Esophagus muscularis mucosa (tissue), 4 donors: ENCODE results near the gene ARSB. TPM values are rescaled to one million over a fixed set of nuclear protein-coding genes. Genes with fewer than 3 reads are reported as not detected.

Source experiments
- DNase-seq: peaks from one replicate; pipeline ENCODE4 v3.0.0-alpha.2; 2017; ENCODE audit errors: extremely low spot score
- H3K27ac ChIP-seq, 4 donors: fragments of 200-600 bp; sonication (generic); replicated peaks in 1 of 4; 1 replicate in 3 of 4; 2 replicates in 1 of 4; pipeline ENCODE4 v1.5.1; 2016 to 2019; ENCODE audit warnings: mild to moderate bottlenecking in 1 of 4
- H3K27me3 ChIP-seq, 4 donors: fragments of 200-600 bp; sonication (generic); one replicate each; pipeline versions ENCODE4 v1.5.1 to v1.6.0; 2016 to 2019
- H3K36me3 ChIP-seq, 4 donors: fragments of 200-600 bp; sonication (generic); one replicate each; pipeline ENCODE4 v1.5.1; 2016 to 2019
- H3K4me1 ChIP-seq, 4 donors: fragments of 200-600 bp; sonication (generic); one replicate each; pipeline ENCODE4 v1.5.1; 2016 to 2019
- H3K4me3 ChIP-seq, 4 donors: fragments of 200-600 bp; sonication (generic); 1 replicate in 2 of 4; 2 replicates in 2 of 4; pipeline ENCODE4 v1.5.1; 2016 to 2019; ENCODE audit warnings: mild to moderate bottlenecking in 4 of 4, moderate library complexity in 1 of 4
- H3K9me3 ChIP-seq, 4 donors: fragments of 200-600 bp; sonication (generic); 1 replicate in 3 of 4; 2 replicates in 1 of 4; pipeline ENCODE4 v1.5.1; 2016 to 2019
- CTCF ChIP-seq, 3 experiments: fragments of 200-600 bp in 2 of 3; fragments of 450-650 bp in 1 of 3; sonication (generic) in 2 of 3; IDR thresholded peaks; one replicate each; pipeline ENCODE4 v1.5.1; 2017 to 2019; ENCODE audit warnings: antibody characterized with exemption in 3 of 3, mild to moderate bottlenecking in 2 of 3, moderate library complexity in 1 of 3
- EP300 ChIP-seq: sonication (generic); formaldehyde crosslinking; IDR thresholded peaks from one replicate; pipeline ENCODE4 v1.6.1; 2017; ENCODE audit warnings: antibody characterized with exemption
- POLR2A ChIP-seq: fragments of 450-650 bp; IDR thresholded peaks from one replicate; pipeline ENCODE4 v1.6.1; 2017; ENCODE audit warnings: antibody characterized with exemption, moderate library complexity, mild to moderate bottlenecking, low read depth
- POLR2AphosphoS5 ChIP-seq, 2 donors: sonication (generic); formaldehyde crosslinking; IDR thresholded peaks; one replicate each; pipeline ENCODE4 v1.6.1; 2017; ENCODE audit warnings: antibody characterized with exemption in 2 of 2
- WGBS: methylation state at CpG from one replicate; pipeline ENCODE4 v1.1.5; 2018; 5-methylcytosine and 5-hydroxymethylcytosine counted together
- intact Hi-C: fragments of 100-400 bp; cut with DNase I; formaldehyde crosslinking; loops from one replicate; pipeline ENCODE4 v1.15.1; 2023
- total RNA-seq, 4 donors: library from RNA; depleted of rRNA; stranded (reverse); fragments of >200 nt; gene quantifications; one replicate each; pipeline versions ENCODE4 v1.1.0 to v1.2.1, GENCODE V29; 2016

ARSB gene
- total RNA-seq, 4 donors from 2014 or later, result 58.0 to 103 (median 67.5) TPM

GRCh38 chr5:78753093-78753531 lies 232.0 kb downstream of the ARSB start:
- 85% methylated on average over 4 of the region's 4 CpGs for WGBS

GRCh38 chr5:78751872-78752271 lies 233.2 kb downstream of the ARSB start:
- Histone ChIP-seq H3K9me3 (no peaks in the 10 kb centered on the region), H3K4me3 (no peak overlapping the region), H3K27ac (no peak overlapping the region), H3K4me1 (peaks cover 0 to 14% (median 13%) of the 10 kb centered on the region in 4 donors), H3K27me3 (no peaks in the 10 kb centered on the region), H3K36me3 (no peaks in the 10 kb centered on the region)
- TF ChIP-seq EP300, result no peak
- TF ChIP-seq POLR2AphosphoS5 (IDR thresholded peaks at IDR 0.05), result no peak
- no peak for TF ChIP-seq CTCF (IDR thresholded peaks at IDR 0.05)
- TF ChIP-seq POLR2A, result no peak
- intact Hi-C loops, result no loop called here
- DNase-seq, result no peak
- WGBS, result 80% methylated on average over 1 of the region's 1 CpG

More at GRCh38 chr5:78753093-78753531, 232.0 kb downstream of the ARSB start:
- no peak for DNase-seq
- TF ChIP-seq EP300 (no peak), POLR2AphosphoS5 (IDR thresholded peaks at IDR 0.05) (no peak), CTCF (IDR thresholded peaks at IDR 0.05) (no peak), POLR2A (no peak)
- Histone ChIP-seq H3K27ac (no peak overlapping the region), H3K36me3 (no peaks in the 10 kb centered on the region), H3K27me3 (no peaks in the 10 kb centered on the region), H3K9me3 (no peaks in the 10 kb centered on the region), H3K4me1 (peaks cover 0 to 11% (median 5%) of the 10 kb centered on the region in 4 donors), H3K4me3 (no peak overlapping the region)
- intact Hi-C loops, result no loop called here

GRCh38 chr5:78750281-78750680 lies 234.8 kb downstream of the ARSB start:
- DNase-seq, result no peak
- Histone ChIP-seq H3K9me3 (no peaks in the 10 kb centered on the region), H3K36me3 (no peaks in the 10 kb centered on the region), H3K4me1 (peaks cover 0 to 30% (median 22%) of the 10 kb centered on the region in 4 donors), H3K27me3 (no peaks in the 10 kb centered on the region), H3K4me3 (no peak overlapping the region), H3K27ac (no peak overlapping the region)
- intact Hi-C loops, result no loop called here
- 50% methylated on average over 2 of the region's 2 CpGs for WGBS
- TF ChIP-seq CTCF (IDR thresholded peaks at IDR 0.05), result no peak

GRCh38 chr5:78747705-78748359 lies 237.3 kb downstream of the ARSB start:
- DNase-seq, result no peak
- Histone ChIP-seq H3K4me1 (peaks cover 0 to 41% (median 32%) of the 10 kb centered on the region in 4 donors), H3K36me3 (no peaks in the 10 kb centered on the region), H3K27ac (peak overlapping the region; percentile 42 to 56 (median 50)), H3K4me3 (no peak overlapping the region), H3K9me3 (no peaks in the 10 kb centered on the region), H3K27me3 (no peaks in the 10 kb centered on the region)
- intact Hi-C loops, result no loop called here
- no peak for TF ChIP-seq EP300
- TF ChIP-seq CTCF (IDR thresholded peaks at IDR 0.05), result no peak
- no peak for TF ChIP-seq POLR2AphosphoS5 (IDR thresholded peaks at IDR 0.05)
- TF ChIP-seq POLR2A, result no peak
- 67% methylated on average over 7 of the region's 7 CpGs for WGBS

- intact Hi-C loops, result no loop called here
- TF ChIP-seq POLR2AphosphoS5 (IDR thresholded peaks at IDR 0.05) (no peak), POLR2A (no peak), EP300 (no peak), CTCF (IDR thresholded peaks at IDR 0.05) (no peak)
- Histone ChIP-seq H3K27me3 (no peaks in the 10 kb centered on the region), H3K36me3 (no peaks in the 10 kb centered on the region), H3K27ac (peak overlapping the region in 3 of 4 donors; percentile 12 to 56 (median 42)), H3K9me3 (no peaks in the 10 kb centered on the region), H3K4me3 (no peak overlapping the region), H3K4me1 (peaks cover 0 to 41% (median 32%) of the 10 kb centered on the region in 4 donors)
- 73% methylated on average over 10 of the region's 10 CpGs for WGBS
- no peak for DNase-seq
Observed at GRCh38 chr5:78747055-78747454, 238.1 kb downstream of the ARSB start.
